ENCODE results near the gene XCL2. TPM values are rescaled to one million over a fixed set of nuclear protein-coding genes. Genes with fewer than 3 reads are reported as not detected.
"Not testable (repeated sequence)": the region's sequence is repeated elsewhere in the genome, so short reads cannot be mapped to it uniquely, and the experiment has no call there.

The XCL2 gene, protein sequence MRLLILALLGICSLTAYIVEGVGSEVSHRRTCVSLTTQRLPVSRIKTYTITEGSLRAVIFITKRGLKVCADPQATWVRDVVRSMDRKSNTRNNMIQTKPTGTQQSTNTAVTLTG
- total RNA-seq = not detected in 2 replicates

DNA sequence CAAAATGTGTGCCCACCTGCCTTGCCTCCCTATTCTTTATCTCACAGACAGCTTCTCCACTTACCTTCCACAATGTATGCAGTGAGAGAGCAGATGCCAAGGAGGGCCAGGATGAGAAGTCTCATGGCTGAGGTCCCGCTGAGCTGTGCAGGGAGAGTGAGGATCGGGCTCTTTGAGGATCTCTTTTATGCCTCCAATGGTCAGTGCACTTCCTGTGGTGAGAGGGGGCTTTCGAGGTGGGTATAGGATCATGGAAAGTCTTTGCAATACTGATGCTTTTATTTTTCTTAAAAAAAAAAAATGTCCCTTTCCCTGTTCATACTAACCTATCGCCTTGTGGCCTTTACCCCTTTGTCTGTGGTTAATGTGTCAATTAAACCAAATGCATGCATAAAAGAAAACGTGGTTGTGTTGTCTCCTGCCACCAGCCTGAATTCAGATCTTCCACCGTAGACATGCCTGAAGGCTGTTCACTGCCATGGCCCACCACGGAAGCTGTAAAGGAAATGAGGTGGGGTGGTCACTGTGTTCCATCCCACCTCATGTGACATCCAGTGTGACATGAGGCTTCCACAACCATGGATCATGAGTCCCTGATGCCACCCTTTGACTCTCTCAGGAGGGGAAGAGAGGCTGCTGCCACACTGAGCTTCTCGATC, at the start of gene XCL2:
Gene XCL2 (minus strand): TSS at position 158 of the 659 bp plus-strand sequence. CDS start 33 bp downstream, at position 125.
- H3K36me3 ChIP-seq (ENCODE audit: control insufficient read depth, insufficient read depth, low read length); H3K4me3 ChIP-seq (ENCODE audit: low read depth, low read length); DNase-seq (ENCODE audit: low read depth); H3K27me3 ChIP-seq (ENCODE audit: control insufficient read depth, insufficient read depth, low read length): not testable (repeated sequence)

DNA sequence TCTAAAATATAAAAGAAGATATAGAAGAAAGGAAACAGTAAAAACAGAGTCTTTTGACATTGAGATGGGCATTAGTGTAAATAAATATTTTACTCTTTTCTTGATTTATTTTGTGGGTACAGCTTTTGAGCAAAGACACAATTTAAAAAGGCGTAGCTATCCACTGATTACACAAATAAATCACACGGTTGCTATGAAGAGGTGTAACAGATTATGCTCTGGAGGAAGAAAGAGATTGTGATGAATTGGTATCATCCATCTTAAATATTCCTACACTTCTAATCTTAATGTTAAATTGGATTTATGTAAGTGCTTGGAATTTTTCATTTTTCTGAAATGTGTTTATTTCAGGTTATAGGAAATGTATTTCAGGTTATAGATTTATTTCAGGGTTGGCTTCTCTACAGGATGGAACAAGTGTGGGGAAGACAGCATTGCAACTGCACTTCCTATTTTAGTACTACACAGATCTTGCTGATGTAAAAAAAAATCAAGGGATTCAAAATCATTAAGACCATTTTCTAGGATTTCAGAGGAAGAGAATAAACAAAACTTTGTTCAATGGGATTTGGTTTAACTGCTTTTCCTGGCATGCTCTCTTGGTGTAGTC, 47.9 kb upstream of the XCL2 start:
- Histone ChIP-seq H3K27me3 (ENCODE audit: control insufficient read depth, insufficient read depth, low read length) (no peaks in the 10 kb centered on the region), H3K36me3 (ENCODE audit: control insufficient read depth, insufficient read depth, low read length) (no peaks in the 10 kb centered on the region), H3K4me3 (ENCODE audit: low read depth, low read length) (no peak overlapping the region)
- TF ChIP-seq, protein P1, sequence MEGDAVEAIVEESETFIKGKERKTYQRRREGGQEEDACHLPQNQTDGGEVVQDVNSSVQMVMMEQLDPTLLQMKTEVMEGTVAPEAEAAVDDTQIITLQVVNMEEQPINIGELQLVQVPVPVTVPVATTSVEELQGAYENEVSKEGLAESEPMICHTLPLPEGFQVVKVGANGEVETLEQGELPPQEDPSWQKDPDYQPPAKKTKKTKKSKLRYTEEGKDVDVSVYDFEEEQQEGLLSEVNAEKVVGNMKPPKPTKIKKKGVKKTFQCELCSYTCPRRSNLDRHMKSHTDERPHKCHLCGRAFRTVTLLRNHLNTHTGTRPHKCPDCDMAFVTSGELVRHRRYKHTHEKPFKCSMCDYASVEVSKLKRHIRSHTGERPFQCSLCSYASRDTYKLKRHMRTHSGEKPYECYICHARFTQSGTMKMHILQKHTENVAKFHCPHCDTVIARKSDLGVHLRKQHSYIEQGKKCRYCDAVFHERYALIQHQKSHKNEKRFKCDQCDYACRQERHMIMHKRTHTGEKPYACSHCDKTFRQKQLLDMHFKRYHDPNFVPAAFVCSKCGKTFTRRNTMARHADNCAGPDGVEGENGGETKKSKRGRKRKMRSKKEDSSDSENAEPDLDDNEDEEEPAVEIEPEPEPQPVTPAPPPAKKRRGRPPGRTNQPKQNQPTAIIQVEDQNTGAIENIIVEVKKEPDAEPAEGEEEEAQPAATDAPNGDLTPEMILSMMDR (IDR thresholded peaks at IDR 0.05; ENCODE audit: insufficient read depth, low read length, poor library complexity, severe bottlenecking) = no peak
- DNase-seq (ENCODE audit: low read depth) = no peak

DNA sequence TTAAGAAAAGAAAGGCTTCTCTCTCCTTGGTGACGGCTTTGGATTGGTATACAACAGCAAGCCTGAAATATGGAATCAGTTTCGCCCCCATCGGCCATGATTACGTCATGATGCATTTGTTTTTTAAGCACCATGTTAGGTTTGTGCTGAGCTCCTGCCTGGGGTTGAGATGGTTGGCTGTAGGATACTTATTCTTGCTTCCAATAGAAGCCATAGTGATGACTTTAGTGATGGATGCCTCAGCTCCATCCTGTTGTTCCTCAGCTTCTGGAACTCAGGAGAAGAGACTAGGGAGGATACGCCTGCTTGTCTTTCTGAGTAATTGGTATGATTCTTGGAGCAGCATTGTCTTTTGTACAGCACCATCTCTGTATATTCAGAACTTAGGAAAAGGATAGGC, 47.3 kb upstream of the XCL2 start:
- DNase-seq (ENCODE audit: low read depth) = no peak
- TF ChIP-seq, protein P1 (IDR thresholded peaks at IDR 0.05; ENCODE audit: insufficient read depth, low read length, poor library complexity, severe bottlenecking) = no peak
- H3K27me3 ChIP-seq (ENCODE audit: control insufficient read depth, insufficient read depth, low read length) = no peaks in the 10 kb centered on the region
- no peak overlapping the region for H3K4me3 ChIP-seq (ENCODE audit: low read depth, low read length)
- no peaks in the 10 kb centered on the region for H3K36me3 ChIP-seq (ENCODE audit: control insufficient read depth, insufficient read depth, low read length)

DNA sequence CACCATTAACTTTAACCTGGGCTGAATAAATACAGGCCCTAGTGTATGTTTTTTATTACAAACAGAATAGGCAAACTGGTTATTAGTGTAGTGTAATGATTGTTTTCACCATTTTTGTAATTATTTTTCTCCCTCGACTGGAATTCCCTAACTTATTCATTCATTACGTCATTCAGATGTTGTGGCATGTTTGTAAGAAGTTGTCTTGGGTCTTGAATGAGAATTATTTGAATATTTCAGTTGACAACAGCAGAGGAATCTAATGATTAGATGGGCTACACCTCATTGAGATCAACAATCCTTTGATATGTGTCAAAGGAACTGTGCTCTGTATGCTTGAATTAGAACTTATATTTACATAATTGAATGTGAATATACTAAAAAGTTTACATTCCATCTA, 45.4 kb upstream of the XCL2 start:
- Histone ChIP-seq H3K36me3 (ENCODE audit: control insufficient read depth, insufficient read depth, low read length) (no peaks in the 10 kb centered on the region), H3K27me3 (ENCODE audit: control insufficient read depth, insufficient read depth, low read length) (no peaks in the 10 kb centered on the region), H3K4me3 (ENCODE audit: low read depth, low read length) (no peak overlapping the region)
- DNase-seq (ENCODE audit: low read depth) = no peak
- TF ChIP-seq, protein P1 (IDR thresholded peaks at IDR 0.05; ENCODE audit: insufficient read depth, low read length, poor library complexity, severe bottlenecking) = no peak

DNA sequence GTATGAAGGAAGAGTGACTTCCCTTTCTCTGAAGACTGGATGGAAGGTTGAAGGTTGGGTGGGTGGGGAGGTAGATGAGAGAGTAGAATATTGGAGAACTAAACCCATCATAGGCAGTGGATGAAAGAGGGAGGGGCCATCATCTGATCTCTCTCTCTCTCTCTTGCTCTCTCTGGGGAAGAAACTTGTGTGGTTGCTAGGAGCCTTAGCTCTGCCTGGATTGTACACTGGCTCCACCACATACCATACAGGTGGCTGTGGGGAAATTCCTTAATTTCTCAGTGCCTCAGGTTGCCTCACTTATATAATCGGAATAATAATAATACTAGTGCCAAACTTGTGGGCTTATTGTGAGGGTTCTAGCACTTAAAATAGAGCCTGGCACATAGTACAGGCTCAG, 42.1 kb upstream of the XCL2 start:
- no peak for DNase-seq (ENCODE audit: low read depth)
- Histone ChIP-seq H3K27me3 (ENCODE audit: control insufficient read depth, insufficient read depth, low read length) (no peaks in the 10 kb centered on the region), H3K4me3 (ENCODE audit: low read depth, low read length) (no peak overlapping the region), H3K36me3 (ENCODE audit: control insufficient read depth, insufficient read depth, low read length) (no peaks in the 10 kb centered on the region)
- TF ChIP-seq, protein P1 (IDR thresholded peaks at IDR 0.05; ENCODE audit: insufficient read depth, low read length, poor library complexity, severe bottlenecking) = no peak

DNA sequence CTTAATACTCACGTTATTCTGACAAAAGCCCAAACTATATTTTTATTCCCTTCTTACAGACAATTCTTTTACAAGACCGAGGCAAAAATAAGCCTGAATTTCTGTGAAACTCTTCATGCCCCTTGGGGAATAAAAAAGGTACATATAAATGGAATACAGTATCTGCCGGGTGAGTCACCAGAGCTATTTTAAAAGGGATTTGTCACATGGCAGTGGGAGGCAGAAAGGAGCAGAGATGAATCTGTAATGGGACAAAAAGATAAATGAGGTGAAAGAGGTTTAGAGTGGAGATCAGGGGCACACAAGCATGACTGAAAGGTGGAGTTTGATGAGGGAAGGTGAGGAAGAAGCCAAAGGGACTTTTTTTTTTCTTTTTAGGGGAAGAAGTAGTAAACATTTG, 41.4 kb upstream of the XCL2 start:
- Histone ChIP-seq H3K36me3 (ENCODE audit: control insufficient read depth, insufficient read depth, low read length) (no peaks in the 10 kb centered on the region), H3K27me3 (ENCODE audit: control insufficient read depth, insufficient read depth, low read length) (no peaks in the 10 kb centered on the region), H3K4me3 (ENCODE audit: low read depth, low read length) (no peak overlapping the region)
- TF ChIP-seq, protein P1 (IDR thresholded peaks at IDR 0.05; ENCODE audit: insufficient read depth, low read length, poor library complexity, severe bottlenecking) = no peak
- no peak for DNase-seq (ENCODE audit: low read depth)
